GM12873 (cell line): ENCODE measurements around the gene DCBLD1.

Experiments used
- CTCF ChIP-seq: IDR thresholded peaks from 2 replicates; pipeline ENCODE4 v1.5.1; 2012; ENCODE audit warnings: low read depth, mild to moderate bottlenecking, moderate library complexity, low read length, control low read depth; ENCODE audit not compliant: insufficient read depth; ENCODE audit errors: missing control alignments

The DCBLD1 gene

GRCh38 chr6:117502580-117502979 is 20.1 kb downstream of the DCBLD1 start:
- no peak for TF ChIP-seq CTCF

GRCh38 chr6:117503211-117503610 is 20.7 kb downstream of the DCBLD1 start:
- no peak for TF ChIP-seq CTCF

GRCh38 chr6:117504478-117505144 is 22.1 kb downstream of the DCBLD1 start:
- no peak for TF ChIP-seq CTCF

- TF ChIP-seq CTCF: no peak
These were observed 22.8 kb downstream of the DCBLD1 start for GRCh38 chr6:117505311-117505710.

GRCh38 chr6:117506180-117506835 is 23.8 kb downstream of the DCBLD1 start:
- no peak for TF ChIP-seq CTCF

- TF ChIP-seq CTCF: no peak
These were observed 24.4 kb downstream of the DCBLD1 start for GRCh38 chr6:117506907-117507306.

GRCh38 chr6:117508450-117508971 is 26.0 kb downstream of the DCBLD1 start:
- TF ChIP-seq CTCF: no peak
